ENCODE data around the gene RBBP8NL. TPM values are rescaled to one million over a fixed set of nuclear protein-coding genes. Genes with fewer than 3 reads are reported as not detected.

The RBBP8NL gene
- total and polyA plus RNA-seq, 2 donors = 0.33 to 0.64 TPM

DNA sequence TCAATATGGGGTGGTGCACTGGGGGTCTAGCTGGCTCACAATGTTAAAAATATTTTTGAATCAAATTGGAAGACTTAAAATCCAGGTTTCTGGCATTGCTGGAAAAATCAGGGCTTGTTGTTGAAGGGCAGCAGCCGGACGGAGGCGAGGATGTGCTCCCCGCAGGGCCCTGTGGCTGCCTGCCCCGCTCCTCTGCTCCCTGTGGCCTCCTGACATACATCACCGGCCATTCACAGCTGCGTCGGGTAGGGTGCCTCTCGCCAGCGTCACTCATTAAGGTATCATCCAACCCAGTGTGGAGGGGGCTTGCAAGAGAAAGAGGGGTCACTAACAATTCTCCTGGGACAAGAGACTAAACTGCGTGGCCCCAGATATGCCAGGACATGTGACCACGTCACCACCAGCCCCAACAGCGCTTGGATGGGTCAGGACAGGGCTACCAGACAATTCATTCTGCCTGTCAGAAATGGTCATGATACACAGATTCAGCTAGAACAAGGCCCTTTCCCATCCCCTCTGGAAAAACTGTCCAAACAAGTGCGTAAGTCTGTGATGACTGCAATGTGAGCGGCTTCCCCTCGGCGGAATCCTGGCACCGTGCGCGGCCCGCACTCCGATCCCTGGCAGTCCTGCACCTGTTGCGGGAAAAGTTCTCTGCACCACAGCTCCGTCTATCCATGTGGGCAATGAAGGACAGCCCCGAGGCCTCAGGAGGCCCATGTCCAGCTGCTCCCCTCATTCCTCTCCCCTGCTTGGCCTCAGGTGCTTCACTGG lies 36.5 kb upstream of the RBBP8NL start:
- no peak for DNase-seq (ENCODE audit: low read depth in 6 of 9, low spot score in 9 of 9)
- 92% methylated on average over 25 of the region's 25 CpGs for WGBS
- peaks cover 0 to 27% of the 10 kb centered on the region in 2 donors for H3K27me3 ChIP-seq (ENCODE audit: control insufficient read depth in 2 of 2, insufficient read depth in 1 of 2, low read length in 1 of 2)
- H3K4me3 ChIP-seq (ENCODE audit: low read length in 2 of 2) = no peak overlapping the region
- no peaks in the 10 kb centered on the region for H3K9me3 ChIP-seq (ENCODE audit: control insufficient read depth in 2 of 2, insufficient read depth in 1 of 2, low read length in 1 of 2)
- no peak overlapping the region for H3K27ac ChIP-seq (ENCODE audit: low read depth in 1 of 2, low read length in 1 of 2)
- no peaks in the 10 kb centered on the region for H3K36me3 ChIP-seq (ENCODE audit: control insufficient read depth in 2 of 2, insufficient read depth in 2 of 2, low read length in 1 of 2)
- no peaks in the 10 kb centered on the region for H3K4me1 ChIP-seq (ENCODE audit: control insufficient read depth in 2 of 2, insufficient read depth in 2 of 2, low read length in 2 of 2)

DNA sequence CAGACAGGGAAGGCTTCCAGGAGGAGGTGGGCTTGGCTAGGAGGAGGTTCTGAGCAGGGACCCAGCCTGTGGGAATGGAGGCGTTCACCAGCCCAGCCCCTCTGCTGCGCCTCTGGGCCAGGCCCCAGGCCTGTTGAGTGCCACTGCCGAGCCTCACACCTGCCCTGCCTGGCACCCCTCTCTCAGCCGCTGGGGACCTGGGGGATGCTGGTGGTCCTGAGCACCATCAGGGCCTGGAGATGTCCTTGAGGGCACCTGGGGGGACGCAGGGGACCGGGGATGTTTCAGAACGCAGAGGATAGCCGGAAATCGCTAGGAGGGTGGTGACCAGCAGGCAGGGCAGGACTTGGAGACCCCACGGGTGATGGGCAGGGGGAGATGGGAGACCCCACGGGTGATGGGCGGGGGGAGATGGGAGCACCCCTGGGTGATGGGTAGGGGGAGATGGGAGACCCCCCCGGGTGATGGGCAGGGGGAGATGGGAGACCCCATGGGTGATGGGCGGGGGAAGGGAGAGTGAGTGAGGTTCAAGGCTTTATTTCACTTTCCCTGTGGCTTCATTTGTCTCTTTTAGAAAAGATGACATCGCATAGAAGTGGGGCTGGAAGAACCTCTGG lies 35.7 kb upstream of the RBBP8NL start:
- H3K4me1 ChIP-seq (ENCODE audit: control insufficient read depth in 2 of 2, insufficient read depth in 2 of 2, low read length in 2 of 2) = no peaks in the 10 kb centered on the region
- H3K36me3 ChIP-seq (ENCODE audit: control insufficient read depth in 2 of 2, insufficient read depth in 2 of 2, low read length in 1 of 2) = no peaks in the 10 kb centered on the region
- WGBS = 88% methylated on average over 15 of the region's 15 CpGs
- peaks cover 0 to 28% of the 10 kb centered on the region in 2 donors for H3K27me3 ChIP-seq (ENCODE audit: control insufficient read depth in 2 of 2, insufficient read depth in 1 of 2, low read length in 1 of 2)
- H3K9me3 ChIP-seq (ENCODE audit: control insufficient read depth in 2 of 2, insufficient read depth in 1 of 2, low read length in 1 of 2) = no peaks in the 10 kb centered on the region
- DNase-seq (ENCODE audit: low read depth in 6 of 9, low spot score in 9 of 9) = no peak
- no peak overlapping the region for H3K27ac ChIP-seq (ENCODE audit: low read depth in 1 of 2, low read length in 1 of 2)
- no peak overlapping the region for H3K4me3 ChIP-seq (ENCODE audit: low read length in 2 of 2)

DNA sequence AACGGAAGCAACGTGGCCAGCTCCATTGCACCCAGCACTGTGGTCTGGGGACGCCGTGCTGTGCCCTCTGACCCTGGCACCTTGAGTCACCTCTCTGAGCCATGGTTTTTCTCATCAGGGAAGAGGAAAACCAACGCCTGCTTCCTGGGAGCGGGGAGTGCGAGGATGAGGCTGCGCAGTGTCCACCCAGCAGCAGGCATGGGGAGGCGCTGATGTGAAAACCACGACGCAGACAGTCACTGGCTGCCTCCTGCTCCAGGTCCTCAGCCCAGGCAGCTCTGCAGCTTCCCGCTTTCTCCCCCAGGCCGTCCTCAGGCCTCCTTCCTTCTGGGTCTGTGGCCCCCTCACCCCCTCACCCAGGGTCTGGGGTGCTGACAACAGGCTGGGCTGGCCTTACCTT lies 34.5 kb upstream of the RBBP8NL start:
- no peak for DNase-seq (ENCODE audit: low read depth in 6 of 9, low spot score in 9 of 9)
- Histone ChIP-seq H3K4me3 (ENCODE audit: low read length in 2 of 2) (no peak overlapping the region), H3K27me3 (ENCODE audit: control insufficient read depth in 2 of 2, insufficient read depth in 1 of 2, low read length in 1 of 2) (peaks cover 0 to 27% of the 10 kb centered on the region in 2 donors), H3K9me3 (ENCODE audit: control insufficient read depth in 2 of 2, insufficient read depth in 1 of 2, low read length in 1 of 2) (no peaks in the 10 kb centered on the region), H3K4me1 (ENCODE audit: control insufficient read depth in 2 of 2, insufficient read depth in 2 of 2, low read length in 2 of 2) (no peaks in the 10 kb centered on the region), H3K27ac (ENCODE audit: low read depth in 1 of 2, low read length in 1 of 2) (no peak overlapping the region), H3K36me3 (ENCODE audit: control insufficient read depth in 2 of 2, insufficient read depth in 2 of 2, low read length in 1 of 2) (no peaks in the 10 kb centered on the region)
- WGBS = 94% methylated on average over 13 of the region's 13 CpGs

DNA sequence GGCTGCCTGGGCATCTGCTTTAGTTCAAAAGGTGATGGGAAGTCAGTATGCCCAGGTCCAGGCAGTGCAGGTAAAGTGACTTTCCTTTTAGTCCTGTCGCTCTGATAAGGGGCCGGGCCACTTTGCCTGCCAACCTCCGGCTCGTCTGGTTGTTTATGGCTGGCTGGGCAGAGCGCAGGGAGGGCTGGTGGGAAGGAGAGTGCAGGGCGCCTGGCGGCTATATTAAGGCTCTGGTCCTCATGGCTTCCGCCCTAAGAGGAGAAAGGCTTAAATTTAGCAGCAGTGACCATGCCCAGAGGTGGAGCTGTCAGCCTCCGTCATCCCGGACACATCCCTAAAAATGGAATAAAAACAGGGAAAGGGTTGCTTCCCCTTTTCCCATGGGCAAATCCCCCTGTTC lies 33.8 kb upstream of the RBBP8NL start:
- 69% methylated on average over 10 of the region's 10 CpGs for WGBS
- H3K36me3 ChIP-seq (ENCODE audit: control insufficient read depth in 2 of 2, insufficient read depth in 2 of 2, low read length in 1 of 2) = no peaks in the 10 kb centered on the region
- no peaks in the 10 kb centered on the region for H3K9me3 ChIP-seq (ENCODE audit: control insufficient read depth in 2 of 2, insufficient read depth in 1 of 2, low read length in 1 of 2)
- H3K27ac ChIP-seq (ENCODE audit: low read depth in 1 of 2, low read length in 1 of 2) = no peak overlapping the region
- H3K4me1 ChIP-seq (ENCODE audit: control insufficient read depth in 2 of 2, insufficient read depth in 2 of 2, low read length in 2 of 2) = no peaks in the 10 kb centered on the region
- H3K27me3 ChIP-seq (ENCODE audit: control insufficient read depth in 2 of 2, insufficient read depth in 1 of 2, low read length in 1 of 2) = peaks cover 0 to 31% of the 10 kb centered on the region in 2 donors
- no peak for DNase-seq (ENCODE audit: low read depth in 6 of 9, low spot score in 9 of 9)
- H3K4me3 ChIP-seq (ENCODE audit: low read length in 2 of 2) = no peak overlapping the region

DNA sequence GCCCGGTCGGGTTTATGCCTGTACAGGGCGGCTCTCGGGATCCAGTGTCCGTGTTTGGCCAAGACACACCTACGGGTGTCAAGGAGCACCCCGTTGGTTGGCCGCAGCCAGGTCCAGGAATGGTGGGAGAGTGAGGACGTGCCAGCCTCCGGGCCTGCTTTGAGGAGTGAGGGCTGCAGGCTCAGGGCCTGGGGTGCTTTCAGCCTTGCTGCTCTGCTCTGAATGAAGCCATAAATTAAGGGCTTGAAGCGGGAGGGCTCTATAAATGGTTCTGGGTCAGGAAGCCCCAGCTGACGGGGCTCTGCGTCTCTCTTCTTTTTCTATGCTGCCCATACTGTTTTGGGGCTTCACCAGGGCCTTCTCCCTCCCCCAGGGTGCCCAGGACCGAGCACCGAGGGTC lies 33.3 kb upstream of the RBBP8NL start:
- H3K27ac ChIP-seq (ENCODE audit: low read depth in 1 of 2, low read length in 1 of 2) = no peak overlapping the region
- peaks cover 0 to 35% of the 10 kb centered on the region in 2 donors for H3K27me3 ChIP-seq (ENCODE audit: control insufficient read depth in 2 of 2, insufficient read depth in 1 of 2, low read length in 1 of 2)
- H3K4me3 ChIP-seq (ENCODE audit: low read length in 2 of 2) = no peak overlapping the region
- no peaks in the 10 kb centered on the region for H3K9me3 ChIP-seq (ENCODE audit: control insufficient read depth in 2 of 2, insufficient read depth in 1 of 2, low read length in 1 of 2)
- DNase-seq (ENCODE audit: low read depth in 6 of 9, low spot score in 9 of 9) = no peak
- H3K36me3 ChIP-seq (ENCODE audit: control insufficient read depth in 2 of 2, insufficient read depth in 2 of 2, low read length in 1 of 2) = no peaks in the 10 kb centered on the region
- H3K4me1 ChIP-seq (ENCODE audit: control insufficient read depth in 2 of 2, insufficient read depth in 2 of 2, low read length in 2 of 2) = no peaks in the 10 kb centered on the region
- 86% methylated on average over 15 of the region's 15 CpGs for WGBS

DNA sequence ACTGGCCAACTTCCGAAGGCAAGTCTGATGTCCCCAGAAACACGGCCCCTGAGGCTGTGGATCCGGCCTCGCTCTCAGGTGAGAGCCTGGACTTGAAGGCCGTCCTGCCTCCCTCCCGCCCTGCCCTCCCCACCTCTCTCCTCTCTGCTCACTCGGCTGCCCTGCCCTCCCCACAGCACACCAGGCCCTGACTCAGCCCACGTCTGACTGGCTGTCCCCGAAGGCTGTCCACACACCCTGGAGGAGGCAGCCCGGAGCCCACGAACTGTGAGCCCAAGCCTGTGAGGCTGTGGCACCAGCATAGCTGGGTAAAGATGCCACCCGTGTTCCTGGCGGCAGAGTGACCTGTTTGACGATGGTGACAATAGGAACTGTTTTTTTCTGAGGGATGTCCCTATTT lies 32.1 kb upstream of the RBBP8NL start:
- H3K27me3 ChIP-seq (ENCODE audit: control insufficient read depth in 2 of 2, insufficient read depth in 1 of 2, low read length in 1 of 2) = peaks cover 0 to 47% of the 10 kb centered on the region in 2 donors
- no peak for DNase-seq (ENCODE audit: low read depth in 6 of 9, low spot score in 9 of 9)
- no peaks in the 10 kb centered on the region for H3K9me3 ChIP-seq (ENCODE audit: control insufficient read depth in 2 of 2, insufficient read depth in 1 of 2, low read length in 1 of 2)
- no peaks in the 10 kb centered on the region for H3K36me3 ChIP-seq (ENCODE audit: control insufficient read depth in 2 of 2, insufficient read depth in 2 of 2, low read length in 1 of 2)
- H3K4me3 ChIP-seq (ENCODE audit: low read length in 2 of 2) = no peak overlapping the region
- no peaks in the 10 kb centered on the region for H3K4me1 ChIP-seq (ENCODE audit: control insufficient read depth in 2 of 2, insufficient read depth in 2 of 2, low read length in 2 of 2)
- 77% methylated on average over 14 of the region's 14 CpGs for WGBS
- no peak overlapping the region for H3K27ac ChIP-seq (ENCODE audit: low read depth in 1 of 2, low read length in 1 of 2)

DNA sequence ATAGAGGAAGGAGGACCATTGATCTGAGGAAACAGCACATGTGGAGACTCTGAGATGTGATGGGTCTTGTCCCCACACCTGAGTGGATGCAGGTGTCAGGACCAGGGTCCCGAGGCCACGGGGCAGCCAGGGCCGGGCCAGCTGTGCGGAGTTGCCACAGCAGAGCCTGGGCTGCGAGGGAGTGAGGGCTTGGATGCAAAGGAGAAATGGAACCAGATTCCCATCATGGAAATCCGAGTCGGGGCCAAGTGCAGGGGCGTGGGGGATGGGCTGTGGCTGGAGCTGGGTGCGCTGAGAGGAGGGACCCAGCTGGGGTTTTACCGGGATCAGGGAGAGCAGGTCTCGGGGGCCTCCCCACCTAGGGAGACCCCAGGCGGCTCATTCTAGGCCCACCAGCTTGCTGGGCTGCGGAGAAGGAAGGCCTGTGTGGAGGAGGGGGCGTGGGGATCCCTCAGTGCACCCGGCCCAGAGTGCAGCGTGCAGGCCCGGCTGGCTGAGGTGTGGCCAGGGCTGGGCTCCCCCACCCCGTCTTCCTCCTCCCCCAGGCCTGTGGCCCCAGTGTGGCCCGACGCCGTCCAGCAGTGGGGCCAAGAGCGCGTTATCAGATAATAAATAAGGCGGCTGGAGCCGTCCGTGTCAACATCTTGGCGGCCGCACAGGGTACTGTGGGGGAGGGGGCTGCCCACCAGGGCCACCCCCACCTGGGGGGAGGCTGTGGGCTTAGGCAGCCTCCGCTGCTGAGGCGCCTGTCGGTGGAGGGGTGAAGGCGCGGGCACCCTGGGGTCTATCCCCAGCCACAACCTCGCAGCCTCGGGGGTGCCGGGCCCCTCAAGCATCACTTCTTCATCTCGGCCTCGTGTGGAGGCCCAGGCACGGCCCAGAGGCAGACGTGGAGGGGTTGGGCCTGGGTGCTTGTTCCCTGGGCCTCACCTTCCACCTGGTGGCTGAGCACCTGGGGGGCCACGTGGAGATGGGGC lies 31.2 kb upstream of the RBBP8NL start:
- H3K27ac ChIP-seq (ENCODE audit: low read depth in 1 of 2, low read length in 1 of 2) = no peak overlapping the region
- no peaks in the 10 kb centered on the region for H3K9me3 ChIP-seq (ENCODE audit: control insufficient read depth in 2 of 2, insufficient read depth in 1 of 2, low read length in 1 of 2)
- no peaks in the 10 kb centered on the region for H3K4me1 ChIP-seq (ENCODE audit: control insufficient read depth in 2 of 2, insufficient read depth in 2 of 2, low read length in 2 of 2)
- H3K27me3 ChIP-seq (ENCODE audit: control insufficient read depth in 2 of 2, insufficient read depth in 1 of 2, low read length in 1 of 2) = peaks cover 0 to 53% of the 10 kb centered on the region in 2 donors
- 73% methylated on average over 41 of the region's 41 CpGs for WGBS
- DNase-seq (ENCODE audit: low read depth in 6 of 9, low spot score in 9 of 9) = no peak
- no peaks in the 10 kb centered on the region for H3K36me3 ChIP-seq (ENCODE audit: control insufficient read depth in 2 of 2, insufficient read depth in 2 of 2, low read length in 1 of 2)
- no peak overlapping the region for H3K4me3 ChIP-seq (ENCODE audit: low read length in 2 of 2)

DNA sequence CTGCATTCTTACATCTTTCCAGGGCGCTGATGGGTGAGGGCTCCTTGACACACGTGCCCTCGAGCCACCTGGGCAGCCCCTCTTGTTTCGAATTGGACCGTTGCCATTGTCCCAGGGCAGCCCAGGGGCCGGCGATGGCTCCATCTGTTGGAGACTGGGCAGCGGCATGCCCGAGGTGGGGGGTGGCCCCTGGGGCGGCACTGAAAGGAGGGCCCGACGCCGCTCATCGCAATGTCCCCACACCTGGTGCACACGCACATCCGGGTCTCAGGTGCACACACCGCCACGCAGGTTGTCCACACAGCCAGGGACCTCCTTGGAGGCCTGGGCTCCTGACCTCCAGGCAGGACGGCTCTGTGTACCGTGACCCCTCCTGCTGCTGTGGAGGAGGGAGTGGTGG lies 30.5 kb upstream of the RBBP8NL start:
- H3K27ac ChIP-seq (ENCODE audit: low read depth in 1 of 2, low read length in 1 of 2) = no peak overlapping the region
- no peak overlapping the region for H3K4me3 ChIP-seq (ENCODE audit: low read length in 2 of 2)
- no peaks in the 10 kb centered on the region for H3K9me3 ChIP-seq (ENCODE audit: control insufficient read depth in 2 of 2, insufficient read depth in 1 of 2, low read length in 1 of 2)
- no peaks in the 10 kb centered on the region for H3K4me1 ChIP-seq (ENCODE audit: control insufficient read depth in 2 of 2, insufficient read depth in 2 of 2, low read length in 2 of 2)
- no peak for DNase-seq (ENCODE audit: low read depth in 6 of 9, low spot score in 9 of 9)
- peaks cover 0 to 57% of the 10 kb centered on the region in 2 donors for H3K27me3 ChIP-seq (ENCODE audit: control insufficient read depth in 2 of 2, insufficient read depth in 1 of 2, low read length in 1 of 2)
- 87% methylated on average over 20 of the region's 20 CpGs for WGBS
- no peaks in the 10 kb centered on the region for H3K36me3 ChIP-seq (ENCODE audit: control insufficient read depth in 2 of 2, insufficient read depth in 2 of 2, low read length in 1 of 2)

DNA sequence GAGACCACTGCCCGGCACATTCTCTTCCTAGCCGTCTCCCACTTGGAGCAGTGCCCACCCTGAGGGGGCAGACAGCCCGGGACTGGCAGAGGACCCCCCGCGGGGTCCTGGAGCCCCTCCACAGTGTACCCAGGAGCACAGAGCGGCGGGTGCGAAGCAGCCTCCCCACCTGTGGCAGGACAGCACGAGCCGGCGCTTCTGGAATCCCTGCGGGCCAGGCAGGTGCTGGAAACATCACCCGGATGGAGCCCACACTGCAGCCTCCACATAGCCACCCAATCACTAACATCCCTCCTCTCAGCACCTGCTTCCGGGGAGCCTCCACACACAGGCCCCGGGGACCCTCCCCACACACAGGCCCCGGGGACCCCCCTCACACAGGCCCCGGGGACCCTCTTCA lies 29.8 kb upstream of the RBBP8NL start:
- Histone ChIP-seq H3K36me3 (ENCODE audit: control insufficient read depth in 2 of 2, insufficient read depth in 2 of 2, low read length in 1 of 2) (no peaks in the 10 kb centered on the region), H3K27me3 (ENCODE audit: control insufficient read depth in 2 of 2, insufficient read depth in 1 of 2, low read length in 1 of 2) (peaks cover 0 to 62% of the 10 kb centered on the region in 2 donors), H3K27ac (ENCODE audit: low read depth in 1 of 2, low read length in 1 of 2) (no peak overlapping the region), H3K9me3 (ENCODE audit: control insufficient read depth in 2 of 2, insufficient read depth in 1 of 2, low read length in 1 of 2) (no peaks in the 10 kb centered on the region), H3K4me3 (ENCODE audit: low read length in 2 of 2) (no peak overlapping the region), H3K4me1 (ENCODE audit: control insufficient read depth in 2 of 2, insufficient read depth in 2 of 2, low read length in 2 of 2) (no peaks in the 10 kb centered on the region)
- no peak for DNase-seq (ENCODE audit: low read depth in 6 of 9, low spot score in 9 of 9)
- 91% methylated on average over 17 of the region's 17 CpGs for WGBS
